Lung (tissue), 12 donors: Measurements from ENCODE around the gene LBX1. TPM values are rescaled to one million over a fixed set of nuclear protein-coding genes. Genes with fewer than 3 reads are reported as not detected.
A peak's percentile ranks its signal among the peaks of the same experiment; 100 is the strongest.
"Not testable (repeated sequence)": the region's sequence is repeated elsewhere in the genome, so short reads cannot be mapped to it uniquely, and the experiment has no call there.

Source experiments
- ATAC-seq: fragments of 200-7000 bp; cut with Tn5 transposase; one replicate; pipeline ENCODE4 v1.9.1; 2020; ENCODE audit warnings: moderate number of reproducible peaks; ENCODE audit not compliant: insufficient read depth, low FRiP score
- DNase-seq, 3 donors: peaks; one replicate each; pipeline ENCODE4 v3.0.0-alpha.2; 2013 to 2017
- H3K27ac ChIP-seq, 2 donors: one replicate each; pipeline ENCODE4 v1.5.1; 2013; ENCODE audit warnings: mild to moderate bottlenecking in 2 of 2, moderate library complexity in 2 of 2, control low read depth in 1 of 2, inconsistent platforms in 1 of 2, low read depth in 1 of 2, low read length in 1 of 2
- H3K27me3 ChIP-seq, 3 donors: one replicate each; pipeline ENCODE4 v1.5.1; 2013; ENCODE audit warnings: low read length in 2 of 3; ENCODE audit not compliant: control insufficient read depth in 3 of 3, insufficient read depth in 3 of 3
- H3K36me3 ChIP-seq, 4 donors: one replicate each; pipeline ENCODE4 v1.5.1; 2013; ENCODE audit warnings: low read length in 4 of 4, mild to moderate bottlenecking in 1 of 4, moderate library complexity in 1 of 4; ENCODE audit not compliant: control insufficient read depth in 4 of 4, insufficient read depth in 4 of 4
- H3K4me1 ChIP-seq, 5 donors: one replicate each; pipeline ENCODE4 v1.5.1; 2013; ENCODE audit warnings: low read length in 5 of 5, mild to moderate bottlenecking in 2 of 5, moderate library complexity in 1 of 5; ENCODE audit not compliant: control insufficient read depth in 5 of 5, insufficient read depth in 5 of 5
- H3K4me3 ChIP-seq: one replicate; pipeline ENCODE4 v1.5.1; 2013; ENCODE audit warnings: mild to moderate bottlenecking, control low read depth, moderate library complexity
- H3K9ac ChIP-seq, 2 donors: one replicate each; pipeline ENCODE4 v1.5.1; 2013; ENCODE audit warnings: low read length in 2 of 2, control low read depth in 1 of 2; ENCODE audit not compliant: insufficient read depth in 1 of 2
- H3K9me3 ChIP-seq, 4 donors: one replicate each; pipeline ENCODE4 v1.5.1; 2013; ENCODE audit warnings: low read length in 3 of 4, mild to moderate bottlenecking in 1 of 4, moderate library complexity in 1 of 4; ENCODE audit not compliant: control insufficient read depth in 4 of 4, insufficient read depth in 3 of 4
- WGBS, 2 donors: extraction: QIAGEN DNeasy Blood & Tissue Kit; methylation state at CpG; one replicate each; pipeline ENCODE4 v1.1.7; 2013; 5-methylcytosine and 5-hydroxymethylcytosine counted together
- polyA plus RNA-seq, 2 donors: library from polyadenylated mRNA; stranded (reverse); fragments of 200-250 nt; gene quantifications; one replicate each; pipeline ENCODE4 v1.2.1, GENCODE V29; 2013
- total RNA-seq, 2 donors: library from RNA; depleted of rRNA in 1 of 2; stranded (reverse); fragments of >200 nt in 1 of 2; gene quantifications; one replicate each; pipeline ENCODE4 v1.2.1, GENCODE V29; 2014 to 2021
- TF ChIP-seq, protein P1 (sequence below): IDR thresholded peaks from 2 replicates; pipeline ENCODE4 v1.5.1; 2012; ENCODE audit warnings: mild to moderate bottlenecking; ENCODE audit errors: control extremely low read depth, extremely low read depth
- donor health status: control.
- donor health status: control.
- donor health status: Bipolar disorder and iron deficiency.
- donor health status: healthy.
- donor health status: DM: yes; HTN: yes; CAD: no.

The LBX1 gene
- total and polyA plus RNA-seq, 4 donors, result 0.02 to 0.09 (median 0.04) TPM; not detected in 1

DNA sequence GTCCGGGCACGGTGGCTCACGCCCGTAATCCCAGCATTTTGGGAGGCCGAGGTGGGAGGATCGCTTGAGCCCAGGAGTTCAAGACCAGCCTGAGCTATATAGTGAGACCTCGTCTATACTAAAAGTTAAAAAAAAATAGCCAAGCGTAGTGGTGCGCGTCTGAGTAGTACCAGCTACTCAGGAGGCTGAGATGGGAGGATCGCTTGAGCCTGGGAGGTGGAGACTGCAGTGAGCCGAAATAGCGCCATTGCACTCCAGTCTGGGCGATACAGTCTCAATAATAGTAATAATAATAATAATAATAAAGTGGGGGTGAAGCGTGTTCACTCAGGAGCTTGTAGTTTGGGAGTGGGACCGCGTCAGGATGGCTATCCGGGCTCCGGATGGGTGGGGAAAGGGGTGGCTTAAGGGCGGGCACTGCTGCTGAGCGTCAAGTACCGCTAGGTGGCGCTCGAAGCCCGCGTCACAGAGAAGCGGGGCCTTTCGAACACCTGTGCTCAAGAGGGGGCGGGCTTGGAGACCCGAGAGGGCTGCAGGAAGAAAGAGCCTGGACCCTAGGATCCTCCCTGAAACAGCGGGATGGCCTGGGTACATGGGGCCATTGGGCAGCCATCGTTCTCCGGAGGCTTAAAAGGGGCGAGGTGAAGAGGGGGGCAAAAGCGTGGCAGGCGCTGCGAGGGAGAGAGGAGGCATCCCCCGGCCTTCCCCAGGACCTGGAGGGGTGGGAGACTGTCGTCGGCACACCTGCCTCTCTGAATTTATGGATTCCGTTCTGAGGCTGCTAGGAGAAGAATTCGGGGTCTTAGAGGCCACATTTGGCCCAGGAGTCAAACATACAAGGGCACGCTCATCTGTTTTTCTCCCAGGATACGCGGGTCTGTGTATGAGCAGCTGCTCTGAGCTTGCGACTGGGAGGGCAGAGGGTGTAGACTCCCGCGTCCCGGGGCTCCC lies 14.5 kb downstream of the LBX1 start:
- no peak overlapping the region for H3K9ac ChIP-seq
- H3K4me3 ChIP-seq, result no peak overlapping the region
- no peak overlapping the region for H3K27ac ChIP-seq
- TF ChIP-seq, protein P1, sequence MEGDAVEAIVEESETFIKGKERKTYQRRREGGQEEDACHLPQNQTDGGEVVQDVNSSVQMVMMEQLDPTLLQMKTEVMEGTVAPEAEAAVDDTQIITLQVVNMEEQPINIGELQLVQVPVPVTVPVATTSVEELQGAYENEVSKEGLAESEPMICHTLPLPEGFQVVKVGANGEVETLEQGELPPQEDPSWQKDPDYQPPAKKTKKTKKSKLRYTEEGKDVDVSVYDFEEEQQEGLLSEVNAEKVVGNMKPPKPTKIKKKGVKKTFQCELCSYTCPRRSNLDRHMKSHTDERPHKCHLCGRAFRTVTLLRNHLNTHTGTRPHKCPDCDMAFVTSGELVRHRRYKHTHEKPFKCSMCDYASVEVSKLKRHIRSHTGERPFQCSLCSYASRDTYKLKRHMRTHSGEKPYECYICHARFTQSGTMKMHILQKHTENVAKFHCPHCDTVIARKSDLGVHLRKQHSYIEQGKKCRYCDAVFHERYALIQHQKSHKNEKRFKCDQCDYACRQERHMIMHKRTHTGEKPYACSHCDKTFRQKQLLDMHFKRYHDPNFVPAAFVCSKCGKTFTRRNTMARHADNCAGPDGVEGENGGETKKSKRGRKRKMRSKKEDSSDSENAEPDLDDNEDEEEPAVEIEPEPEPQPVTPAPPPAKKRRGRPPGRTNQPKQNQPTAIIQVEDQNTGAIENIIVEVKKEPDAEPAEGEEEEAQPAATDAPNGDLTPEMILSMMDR, result peak; percentile 47
- no peaks in the 10 kb centered on the region for H3K9me3 ChIP-seq
- peaks cover 0 to 31% (median 7%) of the 10 kb centered on the region in 5 donors for H3K4me1 ChIP-seq
- DNase-seq (peak; percentile 73 to 76 (median 75)), ATAC-seq (peak; percentile 56)
- peaks cover 16 to 82% (median 80%) of the 10 kb centered on the region in 3 donors for H3K27me3 ChIP-seq
- H3K36me3 ChIP-seq, result no peaks in the 10 kb centered on the region
- WGBS, 2 donors, result 12 to 13% methylated on average over 49 of the region's 49 CpGs

DNA sequence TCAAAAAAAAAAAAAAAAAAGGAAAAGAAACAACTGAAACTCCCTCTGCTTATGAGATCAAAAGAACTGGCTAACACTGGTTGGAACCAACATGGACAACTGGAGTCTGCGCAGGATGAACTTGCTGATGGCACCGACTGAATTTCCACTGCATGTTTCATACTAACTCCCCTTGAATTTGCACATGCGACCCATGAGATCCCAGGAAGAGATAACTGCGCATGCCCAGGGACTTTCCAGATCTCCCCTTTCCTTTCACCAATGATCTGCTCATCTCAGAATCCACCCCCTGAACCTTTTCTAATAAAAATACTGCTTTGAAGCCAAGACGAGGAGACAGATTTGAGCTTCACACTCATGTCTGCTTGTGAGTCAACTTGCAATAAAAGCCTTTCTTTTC lies 20.7 kb downstream of the LBX1 start:
- Histone ChIP-seq H3K9me3 (no peaks in the 10 kb centered on the region), H3K9ac (no peak overlapping the region), H3K36me3 (no peaks in the 10 kb centered on the region), H3K27ac (no peak overlapping the region), H3K4me1 (no peaks in the 10 kb centered on the region), H3K4me3 (no peak overlapping the region), H3K27me3 (peaks cover 13 to 37% (median 30%) of the 10 kb centered on the region in 3 donors)
- no peak for ATAC-seq
- no peak for DNase-seq
- 67 to 83% methylated on average over 5 of the region's 5 CpGs for WGBS, 2 donors
- TF ChIP-seq, protein P1, result no peak

DNA sequence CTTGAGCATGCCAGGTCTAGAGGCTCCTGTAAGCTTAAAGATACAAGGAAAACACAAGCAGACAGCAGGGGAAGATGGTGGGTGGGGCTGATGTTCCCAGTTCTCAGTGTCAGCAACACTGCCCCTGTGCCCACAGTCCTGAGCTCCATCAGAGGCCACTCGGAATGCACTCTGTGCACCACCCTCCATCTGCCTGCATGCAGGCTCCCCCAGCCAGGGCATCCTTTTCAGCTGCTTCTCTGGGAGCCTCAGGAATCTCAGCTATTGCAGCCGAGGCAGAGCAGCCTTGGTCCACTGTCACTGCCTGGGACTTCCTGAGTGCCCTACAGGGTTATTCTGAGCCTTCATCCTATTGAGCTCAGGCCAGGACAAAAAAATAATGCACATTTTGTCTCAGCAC lies 22.2 kb downstream of the LBX1 start:
- TF ChIP-seq, protein P1, result no peak

DNA sequence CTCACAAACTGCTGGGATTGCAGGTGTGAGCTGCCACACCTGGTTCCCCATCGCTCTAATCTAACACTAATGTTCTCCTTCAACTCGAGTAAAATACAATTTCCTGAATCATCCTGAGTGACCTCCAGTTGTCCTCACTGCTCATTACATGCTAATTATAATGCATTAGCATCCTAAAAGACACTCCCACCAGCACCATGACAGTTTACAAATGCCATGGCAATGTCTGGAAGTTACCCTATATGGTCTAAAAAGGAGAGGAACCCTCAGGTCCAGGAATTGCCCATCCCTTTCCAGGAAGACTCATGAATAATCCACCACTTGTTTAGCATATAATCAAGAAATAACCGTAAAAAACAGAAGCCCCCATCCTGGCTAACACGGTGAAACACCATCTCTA lies 26.6 kb downstream of the LBX1 start:
- not testable (repeated sequence) for H3K4me1 ChIP-seq, ATAC-seq, H3K4me3 ChIP-seq, H3K9me3 ChIP-seq, H3K9ac ChIP-seq, DNase-seq, H3K27me3 ChIP-seq, H3K36me3 ChIP-seq, H3K27ac ChIP-seq
- WGBS, 2 donors, result 73 to 78% methylated on average over 4 of the region's 4 CpGs

More for the DNA sequence above, 22.2 kb downstream of the LBX1 start:
- no peaks in the 10 kb centered on the region for H3K9me3 ChIP-seq
- no peak for ATAC-seq
- no peak overlapping the region for H3K9ac ChIP-seq
- no peak overlapping the region for H3K27ac ChIP-seq
- H3K4me1 ChIP-seq, result no peaks in the 10 kb centered on the region
- peaks cover 13 to 31% (median 22%) of the 10 kb centered on the region in 3 donors for H3K27me3 ChIP-seq
- H3K36me3 ChIP-seq, result no peaks in the 10 kb centered on the region
- H3K4me3 ChIP-seq, result no peak overlapping the region
- WGBS, 2 donors, result 48% methylated on average over 2 of the region's 2 CpGs
- DNase-seq, result no peak

DNA sequence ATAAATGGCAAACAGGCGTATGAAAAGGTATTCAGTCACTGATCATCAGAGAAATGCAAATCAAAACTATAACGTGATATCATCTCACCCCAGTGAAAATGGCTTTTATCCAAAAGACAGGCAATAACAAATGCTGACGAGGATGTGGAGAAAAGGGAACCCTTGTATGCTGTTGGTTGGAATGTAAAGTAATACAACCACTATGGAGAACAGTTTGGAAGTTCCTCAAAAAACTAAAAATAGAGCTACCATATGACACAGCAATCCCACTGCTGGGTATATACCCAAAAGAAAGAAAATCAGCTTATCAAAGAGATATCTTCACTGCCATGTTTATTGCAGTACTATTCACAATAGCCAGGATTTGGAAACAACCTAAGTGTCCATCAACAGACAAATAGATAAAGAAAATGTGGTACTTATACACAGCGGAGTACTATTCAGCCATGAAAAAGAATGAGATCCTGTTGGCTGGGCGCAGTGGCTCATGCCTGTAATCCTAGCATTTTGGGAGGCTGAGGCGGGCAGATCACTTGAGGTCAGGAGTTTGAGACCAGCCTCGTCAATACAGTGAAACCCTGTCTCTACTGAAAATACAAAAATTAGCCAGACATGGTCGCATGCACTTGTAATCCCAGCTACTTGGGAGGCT lies 30.8 kb downstream of the LBX1 start:
- peaks cover 0 to 15% (median 0%) of the 10 kb centered on the region in 3 donors for H3K27me3 ChIP-seq
- not testable (repeated sequence) for ATAC-seq, H3K9ac ChIP-seq, DNase-seq, H3K36me3 ChIP-seq, H3K4me3 ChIP-seq, H3K4me1 ChIP-seq, H3K9me3 ChIP-seq, H3K27ac ChIP-seq
- 73 to 85% methylated on average over 8 of the region's 8 CpGs for WGBS, 2 donors
